PC-3 (cell line): ENCODE measurements around the gene GRP.

Experiments
- EZH2 ChIP-seq: fragments of 300-600 bp; sonication (generic); IDR thresholded peaks from one replicate; pipeline ENCODE4 v1.6.1; 2017; ENCODE audit warnings: antibody characterized with exemption, mild to moderate bottlenecking, low read length; ENCODE audit not compliant: unreplicated experiment
- TF ChIP-seq, protein P1 (sequence below): fragments of 300-600 bp; sonication (generic); conservative IDR thresholded peaks from 2 replicates; pipeline ENCODE4 v1.5.1; 2017; ENCODE audit warnings: antibody characterized with exemption, low read depth, mild to moderate bottlenecking, low read length

DNA sequence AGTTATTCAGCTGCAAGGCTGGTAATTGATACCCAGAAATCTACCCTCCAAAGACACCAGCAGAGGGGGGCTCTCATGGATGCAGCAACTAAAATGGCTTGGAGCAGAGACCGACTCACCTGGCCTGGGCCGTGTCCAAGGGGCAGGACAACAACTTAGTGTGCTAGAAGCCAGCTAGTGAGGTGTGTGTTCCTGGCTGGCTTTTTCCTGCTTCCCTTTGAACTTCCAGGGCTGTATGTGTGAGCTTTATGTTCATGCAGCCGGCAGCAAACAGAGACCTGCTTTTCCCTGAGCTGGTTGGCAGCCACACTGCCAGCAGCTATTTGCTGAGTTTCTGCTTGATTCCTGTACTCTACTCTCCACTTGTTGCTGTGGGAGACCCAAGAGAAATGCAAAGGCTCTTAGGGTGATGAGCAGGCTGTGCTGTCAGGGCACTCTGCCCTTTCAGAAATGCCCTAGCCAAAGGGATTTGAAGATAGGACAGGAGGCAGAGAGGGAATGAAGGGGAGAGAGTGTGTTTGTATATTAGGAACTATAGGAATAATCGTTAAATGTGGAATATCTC, 23.7 kb upstream of the GRP start:
- TF ChIP-seq, protein P1, sequence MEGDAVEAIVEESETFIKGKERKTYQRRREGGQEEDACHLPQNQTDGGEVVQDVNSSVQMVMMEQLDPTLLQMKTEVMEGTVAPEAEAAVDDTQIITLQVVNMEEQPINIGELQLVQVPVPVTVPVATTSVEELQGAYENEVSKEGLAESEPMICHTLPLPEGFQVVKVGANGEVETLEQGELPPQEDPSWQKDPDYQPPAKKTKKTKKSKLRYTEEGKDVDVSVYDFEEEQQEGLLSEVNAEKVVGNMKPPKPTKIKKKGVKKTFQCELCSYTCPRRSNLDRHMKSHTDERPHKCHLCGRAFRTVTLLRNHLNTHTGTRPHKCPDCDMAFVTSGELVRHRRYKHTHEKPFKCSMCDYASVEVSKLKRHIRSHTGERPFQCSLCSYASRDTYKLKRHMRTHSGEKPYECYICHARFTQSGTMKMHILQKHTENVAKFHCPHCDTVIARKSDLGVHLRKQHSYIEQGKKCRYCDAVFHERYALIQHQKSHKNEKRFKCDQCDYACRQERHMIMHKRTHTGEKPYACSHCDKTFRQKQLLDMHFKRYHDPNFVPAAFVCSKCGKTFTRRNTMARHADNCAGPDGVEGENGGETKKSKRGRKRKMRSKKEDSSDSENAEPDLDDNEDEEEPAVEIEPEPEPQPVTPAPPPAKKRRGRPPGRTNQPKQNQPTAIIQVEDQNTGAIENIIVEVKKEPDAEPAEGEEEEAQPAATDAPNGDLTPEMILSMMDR: no peak
- TF ChIP-seq EZH2: no peak
